CD14-positive monocyte (primary cell): ENCODE measurements around the gene MST1. TPM values are rescaled to one million over a fixed set of nuclear protein-coding genes. Genes with fewer than 3 reads are reported as not detected.

Experiments used
- DNase-seq, 3 donors: peaks; one replicate each; pipeline ENCODE4 v3.0.0-alpha.2; 2011 to 2022
- H2AFZ ChIP-seq: 2 replicates; pipeline ENCODE4 v1.6.0; 2012; ENCODE audit warnings: mild to moderate bottlenecking, low read depth, low read length, inconsistent platforms; ENCODE audit not compliant: insufficient read depth, poor library complexity, severe bottlenecking
- H3K27ac ChIP-seq, 2 donors: 1 replicate in 1 of 2; 2 replicates in 1 of 2; pipeline ENCODE4 v1.5.1; 2012 to 2013; ENCODE audit warnings: low read length in 2 of 2, control low read depth in 1 of 2, inconsistent platforms in 1 of 2, low read depth in 1 of 2, mild to moderate bottlenecking in 1 of 2
- H3K27me3 ChIP-seq, 2 donors: one replicate each; pipeline versions ENCODE4 v1.6.0 to v1.6.1; 2011 to 2013; ENCODE audit warnings: low read length in 2 of 2; ENCODE audit not compliant: control insufficient read depth in 2 of 2, insufficient read depth in 2 of 2
- H3K36me3 ChIP-seq, 2 donors: replicated peaks in 1 of 2; 1 replicate in 1 of 2; 2 replicates in 1 of 2; pipeline versions ENCODE4 v1.5.1 to v1.6.1; 2012 to 2013; ENCODE audit warnings: low read length in 2 of 2, control low read depth in 1 of 2, inconsistent platforms in 1 of 2, mild to moderate bottlenecking in 1 of 2; ENCODE audit not compliant: insufficient read depth in 2 of 2, control insufficient read depth in 1 of 2
- H3K4me1 ChIP-seq, 2 donors: 1 replicate in 1 of 2; 2 replicates in 1 of 2; pipeline versions ENCODE4 v1.5.1 to v1.6.1; 2012 to 2013; ENCODE audit warnings: low read length in 2 of 2, control low read depth in 1 of 2, inconsistent platforms in 1 of 2, mild to moderate bottlenecking in 1 of 2, moderate library complexity in 1 of 2; ENCODE audit not compliant: insufficient read depth in 2 of 2, control insufficient read depth in 1 of 2
- H3K4me2 ChIP-seq: replicated peaks from 2 replicates; pipeline ENCODE3; 2012; ENCODE audit warnings: low read length, moderate library complexity, mild to moderate bottlenecking; ENCODE audit not compliant: poor library complexity, severe bottlenecking; ENCODE audit errors: extremely low read depth
- H3K4me3 ChIP-seq, 3 experiments: fragments of 200-600 bp in 1 of 3; sonication (generic) in 1 of 3; replicated peaks in 1 of 3; 1 replicate in 2 of 3; 2 replicates in 1 of 3; pipeline ENCODE4 v1.5.1; 2011 to 2013; ENCODE audit warnings: low read length in 3 of 3, mild to moderate bottlenecking in 3 of 3, control low read depth in 2 of 3, low read depth in 2 of 3, inconsistent platforms in 1 of 3, moderate library complexity in 1 of 3
- H3K79me2 ChIP-seq: 2 replicates; pipeline ENCODE4 v1.6.0; 2012; ENCODE audit warnings: mild to moderate bottlenecking, control low read depth, inconsistent platforms, low read length, moderate library complexity; ENCODE audit not compliant: insufficient read depth
- H3K9ac ChIP-seq: 2 replicates; pipeline ENCODE4 v1.6.0; 2017; ENCODE audit warnings: low read length, mild to moderate bottlenecking; ENCODE audit not compliant: insufficient read depth, poor library complexity, severe bottlenecking
- H3K9me3 ChIP-seq, 2 donors: replicated peaks in 1 of 2; 1 replicate in 1 of 2; 2 replicates in 1 of 2; pipeline versions ENCODE4 v1.5.1 to v1.6.1; 2012 to 2013; ENCODE audit warnings: low read length in 2 of 2, control low read depth in 1 of 2; ENCODE audit not compliant: control insufficient read depth in 1 of 2, insufficient read depth in 1 of 2
- H4K20me1 ChIP-seq: 2 replicates; pipeline ENCODE4 v1.6.0; 2012; ENCODE audit warnings: mild to moderate bottlenecking, low read length, control low read depth, moderate library complexity; ENCODE audit not compliant: insufficient read depth
- H3K27ac Mint-ChIP-seq, 7 donors: one replicate each; pipeline ENCODE4 v1.8.0; 2020; ENCODE audit warnings: mild to moderate bottlenecking in 7 of 7, mixed read lengths in 7 of 7, moderate library complexity in 6 of 7, inconsistent platforms in 2 of 7
- H3K27me3 Mint-ChIP-seq, 3 donors: one replicate each; pipeline ENCODE4 v1.8.0; 2021 to 2022; ENCODE audit warnings: low read depth in 3 of 3, mild to moderate bottlenecking in 3 of 3, mixed read lengths in 3 of 3, moderate library complexity in 3 of 3, inconsistent platforms in 1 of 3
- H3K36me3 Mint-ChIP-seq, 2 donors: one replicate each; pipeline ENCODE4 v1.8.0; 2020; ENCODE audit warnings: mixed read lengths in 2 of 2, inconsistent platforms in 1 of 2, mild to moderate bottlenecking in 1 of 2
- H3K4me1 Mint-ChIP-seq: one replicate; pipeline ENCODE4 v1.8.0; 2020; ENCODE audit warnings: mild to moderate bottlenecking, mixed read lengths
- H3K4me3 Mint-ChIP-seq, 2 donors: one replicate each; pipeline ENCODE4 v1.8.0; 2020; ENCODE audit warnings: mild to moderate bottlenecking in 2 of 2, mixed read lengths in 2 of 2, moderate library complexity in 1 of 2
- H3K9me3 Mint-ChIP-seq, 7 donors: one replicate each; pipeline ENCODE4 v1.8.0; 2020 to 2022; ENCODE audit warnings: mixed read lengths in 7 of 7, mild to moderate bottlenecking in 6 of 7, moderate library complexity in 6 of 7, inconsistent platforms in 2 of 7
- WGBS: methylation state at CpG from one replicate; pipeline ENCODE4 v1.1.5; 2013; ENCODE audit warnings: missing lambda C conversion rate; ENCODE audit not compliant: insufficient coverage; 5-methylcytosine and 5-hydroxymethylcytosine counted together
- intact Hi-C, 2 donors: fragments of 100-400 bp; cut with micrococcal nuclease; formaldehyde crosslinking; loops; one replicate each; pipeline versions ENCODE4 v1.15.0 to v1.15.1; 2023
- polyA plus RNA-seq, 3 donors: library from polyadenylated mRNA; depleted of rRNA in 1 of 3; unstranded in 2 of 3; stranded (reverse) in 1 of 3; fragments of 300-500 nt in 2 of 3; fragments of >200 nt in 1 of 3; fragmentation: Illumina TruSeq in 2 of 3; gene quantifications; 1 replicate in 2 of 3; 2 replicates in 1 of 3; pipeline ENCODE4 v1.2.3, GENCODE V29; 2012 to 2021
- TF ChIP-seq, protein P1 (sequence below): fragments of 200-600 bp; IDR thresholded peaks from one replicate; pipeline ENCODE4 v1.8.0; 2022; ENCODE audit warnings: antibody characterized with exemption, mild to moderate bottlenecking

MST1 gene
- polyA plus RNA-seq, 3 donors = 0.28 to 17.8 TPM; not detected in 1

DNA sequence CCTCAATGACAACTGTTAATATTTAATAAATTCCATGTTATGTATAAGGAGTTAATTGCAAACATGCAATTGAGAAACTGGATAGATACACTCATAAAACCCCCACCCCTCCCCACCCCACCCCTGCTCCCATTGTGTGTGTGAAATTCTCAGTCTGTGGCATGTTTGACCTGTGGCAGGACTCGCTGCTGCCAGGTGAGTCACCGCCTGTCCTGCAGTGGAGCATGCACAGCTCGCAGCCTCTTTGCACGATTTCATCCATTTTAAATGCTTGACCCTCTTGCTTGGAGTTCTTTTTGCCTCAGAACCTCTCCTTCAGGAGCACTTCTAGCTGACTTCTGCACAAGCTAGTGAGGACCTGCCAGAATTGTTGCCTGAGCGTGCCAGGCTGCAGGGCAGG is 20.4 kb downstream of the MST1 start:
- TF ChIP-seq, protein P1, sequence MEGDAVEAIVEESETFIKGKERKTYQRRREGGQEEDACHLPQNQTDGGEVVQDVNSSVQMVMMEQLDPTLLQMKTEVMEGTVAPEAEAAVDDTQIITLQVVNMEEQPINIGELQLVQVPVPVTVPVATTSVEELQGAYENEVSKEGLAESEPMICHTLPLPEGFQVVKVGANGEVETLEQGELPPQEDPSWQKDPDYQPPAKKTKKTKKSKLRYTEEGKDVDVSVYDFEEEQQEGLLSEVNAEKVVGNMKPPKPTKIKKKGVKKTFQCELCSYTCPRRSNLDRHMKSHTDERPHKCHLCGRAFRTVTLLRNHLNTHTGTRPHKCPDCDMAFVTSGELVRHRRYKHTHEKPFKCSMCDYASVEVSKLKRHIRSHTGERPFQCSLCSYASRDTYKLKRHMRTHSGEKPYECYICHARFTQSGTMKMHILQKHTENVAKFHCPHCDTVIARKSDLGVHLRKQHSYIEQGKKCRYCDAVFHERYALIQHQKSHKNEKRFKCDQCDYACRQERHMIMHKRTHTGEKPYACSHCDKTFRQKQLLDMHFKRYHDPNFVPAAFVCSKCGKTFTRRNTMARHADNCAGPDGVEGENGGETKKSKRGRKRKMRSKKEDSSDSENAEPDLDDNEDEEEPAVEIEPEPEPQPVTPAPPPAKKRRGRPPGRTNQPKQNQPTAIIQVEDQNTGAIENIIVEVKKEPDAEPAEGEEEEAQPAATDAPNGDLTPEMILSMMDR = no peak
- no peak overlapping the region for H3K27ac Mint-ChIP-seq
- no peak for DNase-seq
- peaks cover 0 to 6% of the 10 kb centered on the region in 2 donors for H3K9me3 ChIP-seq
- H3K9ac ChIP-seq = no peak overlapping the region
- peaks cover 10 to 13% (median 11%) of the 10 kb centered on the region in 3 donors for H3K27me3 Mint-ChIP-seq
- no peak overlapping the region for H3K4me3 Mint-ChIP-seq
- H3K36me3 Mint-ChIP-seq = no peaks in the 10 kb centered on the region
- H3K27ac ChIP-seq = no peak overlapping the region
- WGBS = 96% methylated on average over 4 of the region's 5 CpGs
- H3K4me3 ChIP-seq = no peak overlapping the region
- peaks cover 11% of the 10 kb centered on the region for H4K20me1 ChIP-seq
- no peaks in the 10 kb centered on the region for H3K27me3 ChIP-seq
- no peak overlapping the region for H2AFZ ChIP-seq
- intact Hi-C loops = no loop called here
- peaks cover 20% of the 10 kb centered on the region for H3K4me1 Mint-ChIP-seq
- peaks cover 0 to 10% (median 3%) of the 10 kb centered on the region in 7 donors for H3K9me3 Mint-ChIP-seq
- H3K4me2 ChIP-seq = no peak overlapping the region
- peaks cover 3% of the 10 kb centered on the region for H3K79me2 ChIP-seq
- no peaks in the 10 kb centered on the region for H3K36me3 ChIP-seq
- peaks cover 7 to 13% of the 10 kb centered on the region in 2 donors for H3K4me1 ChIP-seq

DNA sequence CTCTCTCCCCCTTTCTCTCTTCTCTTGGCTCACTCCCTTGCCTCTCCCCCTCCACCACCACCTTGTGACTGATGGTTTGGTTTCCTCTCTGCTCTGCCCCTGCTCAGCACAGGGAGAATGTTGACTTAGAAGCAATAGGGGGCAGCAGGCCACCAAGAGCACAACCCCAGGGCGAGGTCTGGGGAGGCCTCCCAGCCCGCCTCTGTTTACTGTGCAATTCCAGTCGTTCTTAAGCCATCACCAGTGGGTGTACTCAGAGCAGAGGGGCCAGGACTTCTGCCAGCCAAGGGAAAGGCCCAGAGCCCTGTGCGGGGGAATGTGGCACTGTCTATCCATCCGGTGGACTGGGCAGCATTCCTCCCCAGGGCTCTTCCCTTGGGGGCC is 20.9 kb downstream of the MST1 start:
- Histone ChIP-seq H3K79me2 (peaks cover 3% of the 10 kb centered on the region), H3K27me3 (no peaks in the 10 kb centered on the region), H4K20me1 (peaks cover 9% of the 10 kb centered on the region), H3K9me3 (peaks cover 0 to 5% of the 10 kb centered on the region in 2 donors), H3K4me2 (no peak overlapping the region), H3K4me1 (peaks cover 5 to 12% of the 10 kb centered on the region in 2 donors), H3K36me3 (no peaks in the 10 kb centered on the region), H3K9ac (no peak overlapping the region), H2AFZ (no peak overlapping the region), H3K27ac (no peak overlapping the region), H3K4me3 (no peak overlapping the region)
- H3K9me3 Mint-ChIP-seq = peaks cover 0 to 7% (median 2%) of the 10 kb centered on the region in 7 donors
- H3K36me3 Mint-ChIP-seq = no peaks in the 10 kb centered on the region
- H3K4me1 Mint-ChIP-seq = peaks cover 19% of the 10 kb centered on the region
- TF ChIP-seq, protein P1 = no peak
- 47% methylated on average over 3 of the region's 5 CpGs for WGBS
- no peak overlapping the region for H3K27ac Mint-ChIP-seq
- DNase-seq = no peak
- no peak overlapping the region for H3K4me3 Mint-ChIP-seq
- intact Hi-C loops = no loop called here
- H3K27me3 Mint-ChIP-seq = peaks cover 10 to 13% (median 11%) of the 10 kb centered on the region in 3 donors
